ENCODE measurements around the gene FRMPD2. TPM values are rescaled to one million over a fixed set of nuclear protein-coding genes. Genes with fewer than 3 reads are reported as not detected.

FRMPD2 gene
- polyA plus RNA-seq, 2 of the 4 experiments (the other 2 are of a cell fraction): 0.13 to 0.15 TPM

DNA sequence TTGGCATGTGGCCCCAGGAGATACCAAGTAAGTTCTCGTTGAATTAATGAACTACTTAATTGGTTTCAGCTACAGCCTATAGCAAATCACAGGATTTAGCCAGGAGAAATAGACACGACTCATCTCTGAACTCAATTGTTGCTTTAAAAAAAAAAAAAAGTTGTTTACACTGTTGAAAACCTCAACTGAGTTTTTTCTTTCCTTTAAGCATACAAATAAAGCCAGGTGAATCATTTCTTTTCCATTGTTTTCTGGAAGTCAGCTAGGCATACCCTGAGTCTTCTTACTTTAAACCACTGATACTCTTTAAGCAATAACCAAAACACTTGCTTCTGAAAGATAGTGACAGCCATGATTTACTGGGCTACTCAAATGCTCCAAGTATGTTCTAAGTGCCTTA is 755 bp downstream of the FRMPD2 start:
- no peaks in the 10 kb centered on the region for H3K9me3 ChIP-seq
- ATAC-seq (no peak), DNase-seq (ENCODE audit: low read depth in 1 of 2, low spot score in 1 of 2) (no peak), FAIRE-seq (no peak)
- WGBS (ENCODE audit: missing lambda C conversion rate): 16% methylated on average over 2 of the region's 2 CpGs
- ChIA-PET POLR2A (no interaction called here), CTCF (interaction anchor here (1.0 to 1.4 kb wide), 2 partner anchors 17 to 46 kb away, joined by 3 read pairs; no protein-coding TSS in a partner anchor)
- TF ChIP-seq HOXA7 (CRISPR knock-in tag; IDR thresholded peaks at IDR 0.05): no peak
- TF ChIP-seq RCOR1 (IDR thresholded peaks at IDR 0.05; ENCODE audit: low read depth, low read length): no peak
- TF ChIP-seq, protein P1, sequence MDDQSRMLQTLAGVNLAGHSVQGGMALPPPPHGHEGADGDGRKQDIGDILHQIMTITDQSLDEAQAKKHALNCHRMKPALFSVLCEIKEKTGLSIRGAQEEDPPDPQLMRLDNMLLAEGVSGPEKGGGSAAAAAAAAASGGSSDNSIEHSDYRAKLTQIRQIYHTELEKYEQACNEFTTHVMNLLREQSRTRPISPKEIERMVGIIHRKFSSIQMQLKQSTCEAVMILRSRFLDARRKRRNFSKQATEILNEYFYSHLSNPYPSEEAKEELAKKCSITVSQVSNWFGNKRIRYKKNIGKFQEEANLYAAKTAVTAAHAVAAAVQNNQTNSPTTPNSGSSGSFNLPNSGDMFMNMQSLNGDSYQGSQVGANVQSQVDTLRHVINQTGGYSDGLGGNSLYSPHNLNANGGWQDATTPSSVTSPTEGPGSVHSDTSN (IDR thresholded peaks at IDR 0.05): no peak
- TF ChIP-seq, protein P2, sequence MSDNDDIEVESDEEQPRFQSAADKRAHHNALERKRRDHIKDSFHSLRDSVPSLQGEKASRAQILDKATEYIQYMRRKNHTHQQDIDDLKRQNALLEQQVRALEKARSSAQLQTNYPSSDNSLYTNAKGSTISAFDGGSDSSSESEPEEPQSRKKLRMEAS (IDR thresholded peaks at IDR 0.05): no peak
- TF ChIP-seq CBX8 (IDR thresholded peaks at IDR 0.05): no peak
- TF ChIP-seq NPAS2 (CRISPR knock-in tag; IDR thresholded peaks at IDR 0.05; ENCODE audit: borderline replicate concordance): no peak
- no peak overlapping the region for H3K27ac ChIP-seq
- no peak overlapping the region for H3K4me2 ChIP-seq
- H3K4me1 ChIP-seq: no peaks in the 10 kb centered on the region
- no peak overlapping the region for H3K4me3 ChIP-seq

DNA sequence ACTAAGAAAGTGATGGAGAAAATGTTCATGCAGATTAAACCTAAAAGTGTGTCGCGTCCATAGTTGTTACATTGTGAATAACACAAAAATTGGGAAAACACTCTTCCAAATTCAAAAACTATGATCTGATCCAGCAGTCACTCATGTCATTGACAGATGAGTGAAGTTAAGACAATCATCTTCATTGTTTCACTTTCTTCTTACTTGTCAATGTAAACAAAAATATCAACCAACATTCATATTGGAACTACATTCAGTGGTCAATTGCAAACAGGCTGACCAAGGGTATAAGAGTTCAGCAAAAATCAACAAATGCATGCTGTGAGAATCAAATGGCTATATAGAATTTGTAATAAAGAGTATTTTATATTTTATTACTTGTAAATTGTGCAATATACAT is 1.8 kb downstream of the FRMPD2 start:
- TF ChIP-seq SMC3 (IDR thresholded peaks at IDR 0.05): no peak
- TF ChIP-seq EHMT2 (IDR thresholded peaks at IDR 0.05; ENCODE audit: low read depth): no peak
- no peak for TF ChIP-seq CEBPB (IDR thresholded peaks at IDR 0.05)
- no peak for TF ChIP-seq RARB (CRISPR knock-in tag; IDR thresholded peaks at IDR 0.05)
- TF ChIP-seq, protein P3, sequence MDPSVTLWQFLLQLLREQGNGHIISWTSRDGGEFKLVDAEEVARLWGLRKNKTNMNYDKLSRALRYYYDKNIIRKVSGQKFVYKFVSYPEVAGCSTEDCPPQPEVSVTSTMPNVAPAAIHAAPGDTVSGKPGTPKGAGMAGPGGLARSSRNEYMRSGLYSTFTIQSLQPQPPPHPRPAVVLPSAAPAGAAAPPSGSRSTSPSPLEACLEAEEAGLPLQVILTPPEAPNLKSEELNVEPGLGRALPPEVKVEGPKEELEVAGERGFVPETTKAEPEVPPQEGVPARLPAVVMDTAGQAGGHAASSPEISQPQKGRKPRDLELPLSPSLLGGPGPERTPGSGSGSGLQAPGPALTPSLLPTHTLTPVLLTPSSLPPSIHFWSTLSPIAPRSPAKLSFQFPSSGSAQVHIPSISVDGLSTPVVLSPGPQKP (IDR thresholded peaks at IDR 0.05; ENCODE audit: low read depth, low read length): no peak
- Histone ChIP-seq H3K27ac (no peak overlapping the region), H3K4me2 (no peak overlapping the region), H3K4me1 (no peaks in the 10 kb centered on the region), H3K4me3 (no peak overlapping the region), H3K9me3 (no peaks in the 10 kb centered on the region)
- ATAC-seq (no peak), DNase-seq (ENCODE audit: low read depth in 1 of 2, low spot score in 1 of 2) (no peak), FAIRE-seq (no peak)
- WGBS (ENCODE audit: missing lambda C conversion rate): 94% methylated on average over 2 of the region's 2 CpGs
- ChIA-PET POLR2A (no interaction called here), CTCF (interaction anchor here (1.8 kb wide), 1 partner anchor 20 kb away, joined by 4 read pairs; no protein-coding TSS in a partner anchor)

DNA sequence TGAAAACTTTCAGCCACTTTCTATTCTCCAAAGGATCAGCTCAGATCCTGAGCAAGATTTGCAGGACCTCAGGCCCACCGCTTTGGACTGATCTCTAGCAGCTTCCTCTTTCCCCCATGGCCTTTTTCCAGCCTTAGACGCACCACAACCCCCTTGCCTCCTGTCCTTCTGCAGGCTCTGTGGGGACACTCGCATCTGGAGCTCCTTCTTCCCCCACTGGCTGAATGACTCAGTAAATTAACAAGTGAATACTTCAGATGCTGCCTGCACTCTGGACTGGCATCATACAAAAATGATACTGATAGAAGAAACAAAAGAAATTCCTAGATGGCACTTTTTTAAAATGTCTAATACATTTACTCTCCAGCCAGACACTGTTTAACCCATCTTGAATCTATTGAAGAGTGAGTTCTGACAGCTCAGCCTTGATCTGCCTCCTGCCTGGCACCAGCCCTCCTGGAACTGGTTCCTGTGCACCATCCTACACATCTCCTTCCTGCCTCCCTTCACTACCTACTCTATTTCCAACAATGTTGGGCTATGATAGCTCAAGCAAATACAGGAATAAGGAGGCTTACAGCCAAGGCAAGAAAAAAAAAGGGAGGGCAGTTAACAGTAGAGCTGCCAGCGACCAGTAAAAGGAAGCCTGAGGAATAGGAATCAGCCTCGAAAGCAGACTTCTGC is 3.3 kb downstream of the FRMPD2 start:
- 66% methylated on average over 5 of the region's 5 CpGs for WGBS (ENCODE audit: missing lambda C conversion rate)
- ATAC-seq (peak in 1 of 2 experiments; percentile 35; a peak in 1 of 6 replicates), DNase-seq (ENCODE audit: low read depth in 1 of 2, low spot score in 1 of 2) (no peak), FAIRE-seq (no peak)
- ChIA-PET CTCF (interaction anchor here (0.8 to 1.9 kb wide), 4 partner anchors 11 to 56 kb away, joined by 3 to 6 read pairs (median 4); no protein-coding TSS in a partner anchor), POLR2A (no interaction called here)
- Histone ChIP-seq H3K9me3 (no peaks in the 10 kb centered on the region), H3K27ac (no peak overlapping the region), H3K4me1 (no peaks in the 10 kb centered on the region), H3K4me3 (no peak overlapping the region), H3K4me2 (no peak overlapping the region)
- no peak for TF ChIP-seq FOXS1 (CRISPR knock-in tag; IDR thresholded peaks at IDR 0.05)
- TF ChIP-seq, protein P4, sequence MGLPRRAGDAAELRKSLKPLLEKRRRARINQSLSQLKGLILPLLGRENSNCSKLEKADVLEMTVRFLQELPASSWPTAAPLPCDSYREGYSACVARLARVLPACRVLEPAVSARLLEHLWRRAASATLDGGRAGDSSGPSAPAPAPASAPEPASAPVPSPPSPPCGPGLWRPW (IDR thresholded peaks at IDR 0.05): no peak
- TF ChIP-seq FOSL2 (IDR thresholded peaks at IDR 0.05): no peak
- no peak for TF ChIP-seq FOSL2 (CRISPR knock-in tag; IDR thresholded peaks at IDR 0.05)
- no peak for TF ChIP-seq CBX2 (IDR thresholded peaks at IDR 0.05; ENCODE audit: borderline replicate concordance, low read depth)
- TF ChIP-seq MYC (IDR thresholded peaks at IDR 0.05; ENCODE audit: borderline replicate concordance, low read length): no peak
- TF ChIP-seq RARB (CRISPR knock-in tag; IDR thresholded peaks at IDR 0.05): no peak
- TF ChIP-seq, protein P5, sequence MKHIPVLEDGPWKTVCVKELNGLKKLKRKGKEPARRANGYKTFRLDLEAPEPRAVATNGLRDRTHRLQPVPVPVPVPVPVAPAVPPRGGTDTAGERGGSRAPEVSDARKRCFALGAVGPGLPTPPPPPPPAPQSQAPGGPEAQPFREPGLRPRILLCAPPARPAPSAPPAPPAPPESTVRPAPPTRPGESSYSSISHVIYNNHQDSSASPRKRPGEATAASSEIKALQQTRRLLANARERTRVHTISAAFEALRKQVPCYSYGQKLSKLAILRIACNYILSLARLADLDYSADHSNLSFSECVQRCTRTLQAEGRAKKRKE (CRISPR knock-in tag; IDR thresholded peaks at IDR 0.05; ENCODE audit: low read depth): no peak
- TF ChIP-seq, protein P6, sequence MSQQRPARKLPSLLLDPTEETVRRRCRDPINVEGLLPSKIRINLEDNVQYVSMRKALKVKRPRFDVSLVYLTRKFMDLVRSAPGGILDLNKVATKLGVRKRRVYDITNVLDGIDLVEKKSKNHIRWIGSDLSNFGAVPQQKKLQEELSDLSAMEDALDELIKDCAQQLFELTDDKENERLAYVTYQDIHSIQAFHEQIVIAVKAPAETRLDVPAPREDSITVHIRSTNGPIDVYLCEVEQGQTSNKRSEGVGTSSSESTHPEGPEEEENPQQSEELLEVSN (IDR thresholded peaks at IDR 0.05; ENCODE audit: borderline replicate concordance, low read depth): no peak
- no peak for TF ChIP-seq HOXA7 (CRISPR knock-in tag; IDR thresholded peaks at IDR 0.05)
- TF ChIP-seq, protein P7, sequence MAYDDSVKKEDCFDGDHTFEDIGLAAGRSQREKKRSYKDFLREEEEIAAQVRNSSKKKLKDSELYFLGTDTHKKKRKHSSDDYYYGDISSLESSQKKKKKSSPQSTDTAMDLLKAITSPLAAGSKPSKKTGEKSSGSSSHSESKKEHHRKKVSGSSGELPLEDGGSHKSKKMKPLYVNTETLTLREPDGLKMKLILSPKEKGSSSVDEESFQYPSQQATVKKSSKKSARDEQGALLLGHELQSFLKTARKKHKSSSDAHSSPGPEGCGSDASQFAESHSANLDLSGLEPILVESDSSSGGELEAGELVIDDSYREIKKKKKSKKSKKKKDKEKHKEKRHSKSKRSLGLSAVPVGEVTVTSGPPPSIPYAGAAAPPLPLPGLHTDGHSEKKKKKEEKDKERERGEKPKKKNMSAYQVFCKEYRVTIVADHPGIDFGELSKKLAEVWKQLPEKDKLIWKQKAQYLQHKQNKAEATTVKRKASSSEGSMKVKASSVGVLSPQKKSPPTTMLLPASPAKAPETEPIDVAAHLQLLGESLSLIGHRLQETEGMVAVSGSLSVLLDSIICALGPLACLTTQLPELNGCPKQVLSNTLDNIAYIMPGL (CRISPR knock-in tag; IDR thresholded peaks at IDR 0.05; ENCODE audit: borderline replicate concordance): no peak
- no peak for TF ChIP-seq ZNF302 (CRISPR knock-in tag; IDR thresholded peaks at IDR 0.05)
- TF ChIP-seq FOSB (CRISPR knock-in tag; IDR thresholded peaks at IDR 0.05): no peak
- no peak for TF ChIP-seq NR3C1 (IDR thresholded peaks at IDR 0.05)

All from A549 (cell line).